ENCODE results near the gene UPK2. TPM values are rescaled to one million over a fixed set of nuclear protein-coding genes. Genes with fewer than 3 reads are reported as not detected.

Gene UPK2
- total and polyA plus RNA-seq, 2 of the 13 experiments (the other 11 are each of a cell fraction or from before 2014, with no cell fraction given), result not detected

DNA sequence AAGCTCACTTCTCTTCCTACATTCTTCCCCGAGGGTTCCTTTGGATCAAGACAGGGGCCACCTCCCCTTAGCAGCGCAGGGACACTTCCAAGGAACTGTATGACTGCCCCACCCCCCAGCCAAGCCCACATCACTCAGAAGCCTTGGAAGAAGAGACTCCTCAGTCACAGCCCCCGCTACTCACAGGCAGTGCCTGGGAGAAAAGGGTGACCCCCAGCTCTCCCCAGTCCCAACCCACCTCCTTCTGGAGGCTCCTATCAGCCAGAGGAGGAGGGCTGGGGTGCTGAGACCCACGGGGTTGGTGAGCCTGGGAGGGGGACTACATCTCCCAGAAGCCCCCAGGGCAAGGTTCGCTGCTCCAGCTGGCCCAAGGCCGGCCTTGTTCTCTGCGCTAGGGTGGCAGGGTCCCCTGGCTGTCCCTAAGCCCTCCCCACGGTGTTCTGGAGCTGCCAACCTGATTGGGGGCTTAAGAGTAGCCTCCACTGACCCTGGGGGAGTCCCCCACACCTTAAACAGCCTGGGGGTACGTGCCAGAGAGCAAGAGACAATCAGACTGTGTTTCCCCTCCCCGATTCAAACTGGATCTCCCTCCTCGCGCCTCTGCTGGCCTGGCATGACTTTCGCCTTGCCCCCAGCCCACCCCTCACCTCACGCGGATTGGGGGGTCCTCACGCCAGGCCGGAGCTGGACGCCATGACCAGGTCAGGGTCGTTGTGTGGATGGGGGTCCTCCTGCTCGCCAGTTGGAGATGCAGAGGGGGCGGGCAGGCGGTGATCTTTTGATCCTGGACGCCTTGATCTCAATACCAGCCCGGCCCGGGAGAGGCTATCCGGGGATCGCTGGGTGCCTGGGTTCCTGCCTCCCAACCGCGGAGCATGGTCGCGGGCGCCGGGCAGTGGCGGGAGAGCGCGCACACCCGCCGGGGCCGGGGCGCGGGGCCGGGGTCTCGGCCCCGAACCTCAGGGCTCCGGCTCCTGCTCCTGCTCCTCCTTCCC, 31.2 kb upstream of the UPK2 start (continued):
- TF ChIP-seq, protein P1, sequence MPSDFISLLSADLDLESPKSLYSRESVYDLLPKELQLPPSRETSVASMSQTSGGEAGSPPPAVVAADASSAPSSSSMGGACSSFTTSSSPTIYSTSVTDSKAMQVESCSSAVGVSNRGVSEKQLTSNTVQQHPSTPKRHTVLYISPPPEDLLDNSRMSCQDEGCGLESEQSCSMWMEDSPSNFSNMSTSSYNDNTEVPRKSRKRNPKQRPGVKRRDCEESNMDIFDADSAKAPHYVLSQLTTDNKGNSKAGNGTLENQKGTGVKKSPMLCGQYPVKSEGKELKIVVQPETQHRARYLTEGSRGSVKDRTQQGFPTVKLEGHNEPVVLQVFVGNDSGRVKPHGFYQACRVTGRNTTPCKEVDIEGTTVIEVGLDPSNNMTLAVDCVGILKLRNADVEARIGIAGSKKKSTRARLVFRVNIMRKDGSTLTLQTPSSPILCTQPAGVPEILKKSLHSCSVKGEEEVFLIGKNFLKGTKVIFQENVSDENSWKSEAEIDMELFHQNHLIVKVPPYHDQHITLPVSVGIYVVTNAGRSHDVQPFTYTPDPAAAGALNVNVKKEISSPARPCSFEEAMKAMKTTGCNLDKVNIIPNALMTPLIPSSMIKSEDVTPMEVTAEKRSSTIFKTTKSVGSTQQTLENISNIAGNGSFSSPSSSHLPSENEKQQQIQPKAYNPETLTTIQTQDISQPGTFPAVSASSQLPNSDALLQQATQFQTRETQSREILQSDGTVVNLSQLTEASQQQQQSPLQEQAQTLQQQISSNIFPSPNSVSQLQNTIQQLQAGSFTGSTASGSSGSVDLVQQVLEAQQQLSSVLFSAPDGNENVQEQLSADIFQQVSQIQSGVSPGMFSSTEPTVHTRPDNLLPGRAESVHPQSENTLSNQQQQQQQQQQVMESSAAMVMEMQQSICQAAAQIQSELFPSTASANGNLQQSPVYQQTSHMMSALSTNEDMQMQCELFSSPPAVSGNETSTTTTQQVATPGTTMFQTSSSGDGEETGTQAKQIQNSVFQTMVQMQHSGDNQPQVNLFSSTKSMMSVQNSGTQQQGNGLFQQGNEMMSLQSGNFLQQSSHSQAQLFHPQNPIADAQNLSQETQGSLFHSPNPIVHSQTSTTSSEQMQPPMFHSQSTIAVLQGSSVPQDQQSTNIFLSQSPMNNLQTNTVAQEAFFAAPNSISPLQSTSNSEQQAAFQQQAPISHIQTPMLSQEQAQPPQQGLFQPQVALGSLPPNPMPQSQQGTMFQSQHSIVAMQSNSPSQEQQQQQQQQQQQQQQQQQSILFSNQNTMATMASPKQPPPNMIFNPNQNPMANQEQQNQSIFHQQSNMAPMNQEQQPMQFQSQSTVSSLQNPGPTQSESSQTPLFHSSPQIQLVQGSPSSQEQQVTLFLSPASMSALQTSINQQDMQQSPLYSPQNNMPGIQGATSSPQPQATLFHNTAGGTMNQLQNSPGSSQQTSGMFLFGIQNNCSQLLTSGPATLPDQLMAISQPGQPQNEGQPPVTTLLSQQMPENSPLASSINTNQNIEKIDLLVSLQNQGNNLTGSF (CRISPR knock-in tag; IDR thresholded peaks at IDR 0.05), result 0 out of 2 replicates have a peak, but pooled peaks have one; percentile 31
- TF ChIP-seq SP4 (CRISPR knock-in tag; IDR thresholded peaks at IDR 0.05) (no peak), SMAD1 (CRISPR knock-in tag; IDR thresholded peaks at IDR 0.05; ENCODE audit: borderline replicate concordance, low read depth) (no peak), ZNF235 (CRISPR knock-in tag; IDR thresholded peaks at IDR 0.05; ENCODE audit: borderline replicate concordance) (no peak), ZGPAT (CRISPR knock-in tag; IDR thresholded peaks at IDR 0.05) (no peak), ZNF331 (CRISPR knock-in tag; IDR thresholded peaks at IDR 0.05) (no peak), HOXA3 (CRISPR knock-in tag; IDR thresholded peaks at IDR 0.05) (peak; percentile 24; the same call in 1 of the 2 replicates), FOSL1 (CRISPR knock-in tag; IDR thresholded peaks at IDR 0.05; ENCODE audit: borderline replicate concordance) (no peak), NCOA2 (CRISPR knock-in tag; IDR thresholded peaks at IDR 0.05) (no peak), MTA1 (CRISPR knock-in tag; IDR thresholded peaks at IDR 0.05; ENCODE audit: borderline replicate concordance) (no peak), HNRNPL (IDR thresholded peaks at IDR 0.05; ENCODE audit: low read depth, low read length) (0 out of 2 replicates have a peak, but pooled peaks have one; percentile 70), NFYC (CRISPR knock-in tag; IDR thresholded peaks at IDR 0.05) (no peak), RAD21 (CRISPR knock-in tag; IDR thresholded peaks at IDR 0.05) (no peak), ZNF160 (CRISPR knock-in tag; IDR thresholded peaks at IDR 0.05) (peak; percentile 25; the same call in 1 of the 2 replicates), RORA (CRISPR knock-in tag; IDR thresholded peaks at IDR 0.05) (no peak), ZNF274 (CRISPR knock-in tag; IDR thresholded peaks at IDR 0.05) (0 out of 2 replicates have a peak, but pooled peaks have one; percentile 45), RFX5 (IDR thresholded peaks at IDR 0.05; ENCODE audit: low read depth, low read length) (no peak), U2AF1 (optimal IDR thresholded peaks at IDR 0.05; ENCODE audit: low read depth, low read length) (no peak), ZNF724P (CRISPR knock-in tag; IDR thresholded peaks at IDR 0.05; ENCODE audit: borderline replicate concordance) (peak; percentile 52; the same call in 1 of the 2 replicates), MED1 (CRISPR knock-in tag; IDR thresholded peaks at IDR 0.05) (no peak), PTBP1 (IDR thresholded peaks at IDR 0.05; ENCODE audit: low read depth, low read length, poor library complexity, severe bottlenecking) (no peak), IKZF5 (CRISPR knock-in tag; IDR thresholded peaks at IDR 0.05) (no peak)

Data from HepG2 (cell line).